GM12801 (cell line): ENCODE results near the gene TNKS1BP1.

Source experiments
- CTCF ChIP-seq: IDR thresholded peaks from one replicate; pipeline ENCODE4 v1.5.1; 2011; ENCODE audit warnings: control low read depth; ENCODE audit not compliant: insufficient read length; ENCODE audit errors: extremely low read depth

TNKS1BP1 gene

DNA sequence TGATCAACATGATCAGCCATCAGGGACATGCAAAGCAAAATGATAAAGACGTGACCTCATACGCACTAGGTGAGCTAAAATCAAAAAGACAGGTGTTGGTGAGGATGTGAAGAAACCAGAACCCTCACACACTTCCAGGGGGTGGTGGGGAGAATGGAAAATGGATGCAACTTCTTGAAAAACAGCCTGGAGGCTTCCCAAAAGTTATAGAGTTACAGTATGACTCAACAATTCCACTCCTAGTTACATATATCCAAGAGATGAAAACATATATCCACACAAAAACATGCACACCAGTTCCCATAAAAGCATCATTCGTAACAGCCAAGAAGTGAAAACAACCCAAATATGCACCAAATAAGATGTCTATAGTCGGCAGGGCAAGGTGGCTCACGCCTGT lies 45.6 kb downstream of the TNKS1BP1 start:
- no peak for TF ChIP-seq CTCF

DNA sequence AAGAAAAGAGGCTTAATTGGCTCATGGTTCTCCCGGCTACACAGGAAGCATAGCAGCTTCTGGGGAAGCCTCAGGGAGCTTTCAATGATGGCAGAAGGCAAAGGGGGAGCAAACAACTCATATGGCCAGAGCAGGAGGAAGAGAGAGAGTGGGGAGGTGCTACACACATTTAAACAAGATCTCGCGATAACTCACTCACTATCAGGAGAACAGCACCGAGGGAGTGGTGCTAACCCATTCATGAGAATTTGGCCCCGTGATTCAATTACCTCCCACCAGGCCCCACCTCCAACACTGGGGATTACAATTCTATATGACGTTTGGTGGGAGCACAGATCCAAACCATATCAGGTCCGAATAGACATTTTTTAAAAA lies 46.0 kb downstream of the TNKS1BP1 start:
- no peak for TF ChIP-seq CTCF

DNA sequence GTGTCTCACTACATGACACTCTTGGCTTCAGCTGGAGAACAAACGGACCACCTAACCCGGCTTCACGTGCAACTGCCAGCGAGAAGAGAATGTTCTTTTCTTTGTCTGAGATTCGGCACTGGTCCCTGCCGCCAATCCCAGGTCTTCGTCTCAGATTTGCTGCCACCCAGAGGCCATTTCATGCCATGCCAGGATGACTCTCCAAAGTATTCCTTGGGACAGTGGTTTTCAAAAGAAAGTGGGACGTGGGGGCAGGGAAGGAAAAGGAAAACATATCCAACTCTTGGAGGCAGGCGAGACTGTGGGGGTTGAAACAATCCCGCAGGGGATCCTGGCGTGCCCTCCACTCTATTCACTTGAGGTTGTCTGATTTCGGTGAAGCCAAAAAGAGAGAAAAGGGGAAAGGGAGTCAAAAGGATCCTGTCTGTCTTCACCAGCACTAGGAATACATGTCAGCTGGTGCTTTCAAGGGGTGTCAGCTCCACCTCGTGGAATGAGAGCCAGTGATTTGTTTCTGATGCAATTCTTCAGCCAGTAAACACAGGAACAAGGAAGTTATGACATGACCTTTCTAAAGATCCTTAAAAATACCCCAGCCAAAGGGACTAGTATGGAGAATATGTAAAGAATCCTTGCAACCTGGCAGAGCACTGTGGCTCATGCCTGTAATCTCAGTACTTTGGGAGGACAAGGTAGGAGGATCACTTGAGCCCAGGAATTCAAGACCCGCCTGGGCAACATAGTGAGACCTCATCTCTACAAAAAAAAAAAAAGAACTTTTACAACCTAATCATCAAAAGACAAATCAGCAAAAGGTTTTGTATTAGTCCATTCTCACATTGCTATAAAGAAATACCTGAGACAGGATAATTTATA lies 46.7 kb downstream of the TNKS1BP1 start:
- no peak for TF ChIP-seq CTCF

GRCh38 chr11:57276971-57277675 lies 47.6 kb downstream of the TNKS1BP1 start:
- no peak for TF ChIP-seq CTCF

GRCh38 chr11:57276169-57276970 lies 48.4 kb downstream of the TNKS1BP1 start:
- no peak for TF ChIP-seq CTCF

- TF ChIP-seq CTCF, result no peak
Measured at GRCh38 chr11:57275582-57275981, 49.2 kb downstream of the TNKS1BP1 start.

- no peak for TF ChIP-seq CTCF
Measured at GRCh38 chr11:57274904-57275498, 49.8 kb downstream of the TNKS1BP1 start.
